Inferior parietal cortex (tissue), 1 donor: ENCODE data around the gene TRIM2.
A peak's percentile ranks its signal among the peaks of the same experiment; 100 is the strongest.

Experiments
- DNase-seq: peaks from one replicate; pipeline ENCODE4 v3.0.0-alpha.2; 2016; ENCODE audit errors: extremely low spot score

Gene TRIM2

GRCh38 chr4:153333874-153334273 is 129.6 kb downstream of the TRIM2 start:
- no peak for DNase-seq

GRCh38 chr4:153335665-153336064 is 131.4 kb downstream of the TRIM2 start:
- DNase-seq: no peak

- no peak for DNase-seq
These were observed 133.4 kb downstream of the TRIM2 start for GRCh38 chr4:153337686-153338085.

GRCh38 chr4:153341575-153342090 is 137.4 kb downstream of the TRIM2 start:
- no peak for DNase-seq

- DNase-seq: no peak
These were observed 138.7 kb downstream of the TRIM2 start for GRCh38 chr4:153342751-153343552.

- peak; percentile 83 for DNase-seq
These were observed 140.1 kb downstream of the TRIM2 start, which contains the start of gene MND1 for GRCh38 chr4:153344131-153345011. Gene MND1, plus strand, starts transcription at chr4:153344688. Its CDS starts 50 bp downstream, at chr4:153344738.

- peak; percentile 39 for DNase-seq
These were observed 141.1 kb downstream of the TRIM2 start for GRCh38 chr4:153345012-153345981.

GRCh38 chr4:153346031-153346430 is 141.8 kb downstream of the TRIM2 start:
- DNase-seq: no peak

GRCh38 chr4:153346563-153346962 is 142.3 kb downstream of the TRIM2 start:
- no peak for DNase-seq

GRCh38 chr4:153347117-153347516 is 142.9 kb downstream of the TRIM2 start:
- no peak for DNase-seq

GRCh38 chr4:153348006-153348405 is 143.8 kb downstream of the TRIM2 start:
- no peak for DNase-seq

- DNase-seq: no peak
These were observed 145.1 kb downstream of the TRIM2 start for GRCh38 chr4:153349206-153349805.

- peak; percentile 23 for DNase-seq
These were observed 157.9 kb downstream of the TRIM2 start for GRCh38 chr4:153362184-153362583.

GRCh38 chr4:153364061-153364460 is 159.8 kb downstream of the TRIM2 start:
- no peak for DNase-seq

GRCh38 chr4:153365003-153365402 is 160.8 kb downstream of the TRIM2 start:
- no peak for DNase-seq

GRCh38 chr4:153366486-153366885 is 162.2 kb downstream of the TRIM2 start:
- no peak for DNase-seq

GRCh38 chr4:153367092-153367491 is 162.8 kb downstream of the TRIM2 start:
- no peak for DNase-seq

- no peak for DNase-seq
These were observed 164.8 kb downstream of the TRIM2 start for GRCh38 chr4:153369021-153369420.

GRCh38 chr4:153371701-153372234 is 167.5 kb downstream of the TRIM2 start:
- DNase-seq: no peak

- no peak for DNase-seq
These were observed 168.8 kb downstream of the TRIM2 start for GRCh38 chr4:153372967-153373562.
